Activated CD8-positive, alpha-beta memory T cell treated with anti-CD3 and anti-CD28 coated beads, Interleukin-2, amount 50 U/mL, for 48 hours (primary cell): ENCODE measurements around the gene TTC36.
"Not testable (repeated sequence)": the region's sequence is repeated elsewhere in the genome, so short reads cannot be mapped to it uniquely, and the experiment has no call there.

Source experiments
- DNase-seq: peaks from one replicate; pipeline ENCODE4 v3.0.0-alpha.2; 2020

The TTC36 gene

GRCh38 chr11:118532852-118533768, 5.8 kb downstream of the TTC36 start:
- DNase-seq: no peak

DNA sequence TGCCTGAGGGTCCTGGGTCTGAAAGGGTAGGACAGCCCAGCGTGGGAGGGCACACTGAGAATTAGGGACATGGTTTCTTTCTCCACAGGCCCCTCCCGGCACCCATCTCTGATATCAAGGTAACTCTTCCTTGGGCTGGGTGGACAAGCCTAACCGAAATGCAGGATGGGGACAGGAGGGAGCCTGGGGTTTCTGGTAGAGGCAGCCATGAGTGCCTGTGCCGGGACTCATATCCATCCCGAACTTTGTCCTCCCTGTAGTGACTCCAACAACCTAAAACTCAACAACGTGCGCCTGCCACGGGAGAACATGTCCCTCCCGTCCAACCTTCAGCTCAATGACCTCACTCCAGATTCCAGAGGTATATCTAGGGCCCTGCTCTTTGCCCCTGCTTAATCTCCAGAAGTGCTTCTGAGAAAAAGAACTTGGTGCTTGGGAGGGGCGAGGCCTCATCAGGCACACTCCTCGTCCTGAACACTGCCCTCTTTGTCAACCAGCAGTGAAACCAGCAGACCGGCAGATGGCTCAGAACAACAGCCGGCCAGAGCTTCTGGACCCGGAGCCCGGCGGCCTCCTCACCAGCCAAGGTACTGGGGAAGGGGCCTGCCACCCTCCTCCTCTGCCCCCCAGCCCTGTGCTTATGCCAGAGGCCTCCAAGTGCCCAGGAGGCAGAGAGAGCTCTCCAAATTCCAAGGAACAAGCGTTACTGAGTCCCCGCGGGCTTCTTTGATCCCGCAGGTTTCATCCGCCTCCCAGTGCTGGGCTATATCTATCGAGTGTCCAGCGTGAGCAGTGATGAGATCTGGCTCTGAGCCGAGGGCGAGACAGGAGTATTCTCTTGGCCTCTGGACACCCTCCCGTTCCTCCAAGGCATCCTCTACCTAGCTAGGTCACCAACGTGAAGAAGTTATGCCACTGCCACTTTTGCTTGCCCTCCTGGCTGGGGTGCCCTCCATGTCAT, 6.8 kb downstream of the TTC36 start:
- no peak for DNase-seq

DNA sequence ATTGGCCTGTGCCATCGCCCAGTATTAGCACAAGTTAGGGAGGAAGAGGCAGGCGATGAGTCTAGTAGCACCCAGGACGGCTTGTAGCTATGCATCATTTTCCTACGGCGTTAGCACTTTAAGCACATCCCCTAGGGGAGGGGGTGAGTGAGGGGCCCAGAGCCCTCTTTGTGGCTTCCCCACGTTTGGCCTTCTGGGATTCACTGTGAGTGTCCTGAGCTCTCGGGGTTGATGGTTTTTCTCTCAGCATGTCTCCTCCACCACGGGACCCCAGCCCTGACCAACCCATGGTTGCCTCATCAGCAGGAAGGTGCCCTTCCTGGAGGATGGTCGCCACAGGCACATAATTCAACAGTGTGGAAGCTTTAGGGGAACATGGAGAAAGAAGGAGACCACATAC, 8.0 kb downstream of the TTC36 start:
- no peak for DNase-seq

- DNase-seq: no peak
Observed at GRCh38 chr11:118536726-118537125, 9.5 kb downstream of the TTC36 start.

- no peak for DNase-seq
Observed at GRCh38 chr11:118537409-118537980, 10.2 kb downstream of the TTC36 start.

DNA sequence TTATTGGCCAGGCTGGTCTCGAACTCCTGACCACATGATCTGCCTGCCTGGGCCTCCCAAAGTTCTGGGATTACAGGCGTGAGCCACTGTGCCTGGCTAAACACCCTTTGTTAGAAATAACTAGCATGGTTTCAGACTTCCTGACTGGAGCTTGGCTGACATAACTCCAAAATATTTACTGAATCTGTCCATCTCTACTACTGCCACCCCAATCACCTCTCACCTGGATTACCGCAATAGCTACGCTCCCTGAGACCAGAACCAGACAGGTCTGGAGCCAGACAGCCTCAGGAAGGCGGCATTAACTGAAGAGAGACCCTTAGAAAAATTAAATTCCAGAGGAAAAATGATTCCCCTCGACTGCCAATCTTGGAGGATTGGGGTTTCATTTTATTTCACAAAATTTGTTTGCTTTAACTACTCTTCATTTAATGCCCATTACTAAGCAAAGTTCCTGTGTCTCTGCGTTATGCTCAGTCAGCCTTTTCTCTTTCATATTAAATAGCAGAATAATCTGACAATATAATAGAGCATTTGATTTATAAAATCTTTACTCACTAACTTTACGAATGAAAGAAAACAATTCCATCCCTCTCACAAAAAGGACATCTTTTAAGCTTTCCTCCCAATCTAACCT, 16.9 kb downstream of the TTC36 start:
- DNase-seq: no peak

GRCh38 chr11:118544647-118545010, 17.4 kb downstream of the TTC36 start:
- no peak for DNase-seq

DNA sequence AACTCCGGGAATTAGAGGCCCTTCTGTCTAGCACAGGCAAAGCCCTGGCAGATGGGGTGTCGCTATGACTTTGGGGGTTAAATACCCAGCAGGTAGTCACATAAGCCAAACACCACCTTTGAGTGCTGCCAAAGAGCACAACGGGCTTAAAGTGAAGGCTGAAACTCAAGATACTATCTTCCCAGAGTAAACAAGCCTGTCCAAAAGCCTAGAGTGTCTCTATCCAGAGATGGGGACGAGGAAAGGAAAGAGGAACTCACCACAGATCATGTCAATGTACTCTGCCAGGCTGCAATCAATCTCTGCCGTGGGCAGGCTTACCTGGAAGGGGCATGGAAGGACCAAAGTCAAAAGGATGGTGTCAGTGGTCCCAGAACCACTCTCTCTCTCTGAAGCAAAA, 18.3 kb downstream of the TTC36 start:
- DNase-seq: no peak

GRCh38 chr11:118547132-118547531, 19.9 kb downstream of the TTC36 start:
- no peak for DNase-seq

DNA sequence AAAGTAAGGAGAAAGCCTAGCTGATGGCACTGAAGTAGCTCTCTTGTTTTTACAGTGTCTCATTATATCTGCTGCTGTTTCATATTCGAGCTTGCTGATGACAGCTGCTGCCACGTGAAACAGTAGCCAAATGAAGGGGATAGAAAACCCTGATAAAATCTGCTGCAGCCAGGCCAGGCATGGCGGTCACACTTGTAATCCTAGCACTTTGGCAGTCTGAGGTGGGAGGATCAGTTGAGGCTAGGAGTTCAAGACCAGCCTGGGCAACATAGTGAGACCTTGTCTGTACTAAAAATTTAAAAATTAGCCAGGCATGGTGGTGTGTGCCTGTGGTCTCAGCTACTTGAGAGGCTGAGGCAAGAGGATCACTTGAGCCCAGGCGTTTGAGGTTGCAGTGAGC, 25.1 kb downstream of the TTC36 start:
- peak; percentile 15 for DNase-seq

DNA sequence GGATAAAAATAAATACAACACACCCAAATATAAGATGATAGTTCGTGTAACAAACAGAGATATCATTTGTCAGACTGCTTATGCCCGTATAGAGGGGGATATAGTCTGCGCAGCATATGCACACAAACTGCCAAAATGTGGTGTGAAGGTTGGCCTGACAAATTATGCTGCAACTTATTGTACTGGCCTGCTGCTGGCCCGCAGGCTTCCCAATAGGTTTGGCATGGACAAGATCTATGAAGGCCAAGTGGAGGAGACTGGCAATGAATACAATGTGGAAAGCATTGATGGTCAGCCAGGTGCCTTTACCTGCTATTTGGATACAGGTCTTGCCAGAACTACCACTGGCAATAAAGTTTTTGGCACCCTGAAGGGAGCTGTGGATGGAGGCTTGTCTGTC, 33.5 kb downstream of the TTC36 start:
- no peak for DNase-seq

- DNase-seq: no peak
Observed at GRCh38 chr11:118565051-118565450, 37.8 kb downstream of the TTC36 start.

- DNase-seq: no peak
Observed at GRCh38 chr11:118569670-118570069, 42.4 kb downstream of the TTC36 start.

DNA sequence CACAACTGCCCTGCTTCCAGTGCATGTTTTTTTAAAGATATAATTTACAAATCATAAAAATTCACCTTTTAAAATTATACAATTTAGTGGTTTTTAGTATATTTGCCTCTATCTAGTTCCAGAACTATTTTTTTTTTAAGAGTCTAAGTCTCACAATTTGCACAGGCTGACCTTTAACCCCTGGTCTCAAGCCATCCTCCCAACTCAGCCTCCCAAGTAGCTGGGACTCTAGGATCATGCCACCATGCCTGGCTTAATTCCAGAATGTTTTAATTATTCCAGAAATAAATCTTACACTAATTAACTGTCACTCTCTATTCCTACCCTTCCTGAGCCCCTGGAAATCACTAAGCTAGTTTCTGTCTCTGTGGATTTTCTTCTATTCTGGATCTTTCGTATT, 43.5 kb downstream of the TTC36 start:
- DNase-seq: no peak

DNA sequence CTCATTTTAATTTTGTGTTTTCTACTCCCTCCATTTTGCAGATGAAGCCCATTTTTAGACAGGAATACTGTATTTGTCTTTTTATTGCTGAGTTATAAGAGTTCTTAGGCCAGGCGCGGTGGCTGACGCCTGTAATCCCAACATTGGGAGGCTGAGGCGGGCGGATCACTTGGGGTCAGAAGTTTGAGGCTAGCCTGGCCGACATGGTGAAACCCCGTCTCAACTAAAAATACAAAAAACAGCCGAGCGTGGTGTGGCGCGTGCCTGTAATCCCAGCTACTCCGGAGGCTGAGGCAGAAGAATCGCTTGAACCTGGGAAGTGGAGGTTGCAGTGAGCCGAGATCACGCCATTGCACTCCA, 44.4 kb downstream of the TTC36 start:
- not testable (repeated sequence) for DNase-seq

DNA sequence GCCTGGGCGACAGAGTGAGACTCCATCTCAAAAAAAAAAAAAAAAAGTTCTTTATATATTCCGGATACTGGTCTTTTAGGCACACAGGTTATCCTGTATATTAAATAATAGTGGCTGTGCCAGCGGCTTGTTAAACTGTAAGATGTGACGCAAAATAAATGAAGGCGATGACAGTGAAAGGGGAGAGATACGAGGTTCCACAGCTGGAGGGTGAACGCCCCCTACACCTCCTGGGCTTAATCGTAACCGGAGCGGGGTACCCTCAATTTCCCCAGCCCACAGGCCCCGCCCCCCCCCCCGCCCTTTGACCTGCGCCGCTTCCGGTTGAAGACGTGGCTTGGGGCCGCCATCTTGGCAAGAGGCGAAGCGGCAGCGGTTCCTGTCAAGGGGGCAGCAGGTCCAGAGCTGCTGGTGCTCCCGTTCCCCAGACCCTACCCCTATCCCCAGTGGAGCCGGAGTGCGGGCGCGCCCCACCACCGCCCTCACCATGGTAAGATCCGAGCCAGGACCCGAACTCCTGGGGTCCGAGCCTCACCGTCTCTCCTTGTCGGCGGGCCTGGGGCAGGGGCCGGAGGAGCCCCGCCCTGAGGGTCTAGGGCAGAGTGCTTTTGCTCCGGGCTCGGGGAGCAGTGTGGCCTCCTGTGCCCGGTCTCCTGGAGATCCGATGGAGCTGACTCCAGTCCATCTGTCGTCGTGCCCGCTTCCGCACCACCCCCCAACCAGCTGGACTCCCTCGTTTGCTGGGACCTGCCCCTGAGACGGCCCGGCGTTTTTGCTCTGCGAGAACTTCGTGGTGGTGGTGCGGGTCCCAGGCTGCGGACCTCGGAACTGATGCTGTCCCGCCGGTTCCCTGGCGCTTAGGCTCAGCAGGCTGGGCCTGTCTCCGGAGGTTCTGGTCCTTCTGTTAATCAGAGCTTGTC, 45.0 kb downstream of the TTC36 start, which contains the start of gene ARCN1:
ARCN1 (plus strand) TSS at position 349 of the 920 bp plus-strand sequence; CDS start at position 488, 139 bp downstream.
- peak; percentile 86 for DNase-seq

- no peak for DNase-seq
Observed at GRCh38 chr11:118572981-118573550, 45.8 kb downstream of the TTC36 start.

- no peak for DNase-seq
Observed at GRCh38 chr11:118574636-118575035, 47.4 kb downstream of the TTC36 start.

DNA sequence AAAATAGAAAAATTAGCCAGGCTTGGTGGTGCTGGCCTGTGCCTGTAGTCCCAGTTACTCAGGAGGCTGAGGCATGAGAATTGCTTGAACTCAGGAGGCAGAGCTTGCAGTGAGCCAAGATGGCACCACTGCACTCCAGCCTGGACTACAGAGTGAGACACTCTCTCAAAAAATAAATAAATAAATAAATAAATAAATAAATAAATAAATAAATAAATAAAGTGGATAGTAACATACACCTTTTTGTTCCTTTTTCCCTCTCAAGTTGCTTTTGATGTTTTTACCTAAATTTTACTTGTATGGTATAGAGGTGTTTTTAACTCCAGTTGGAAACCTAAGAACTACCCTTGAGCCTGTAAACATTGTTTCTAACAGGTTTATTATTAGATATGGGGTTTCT, 50.7 kb downstream of the TTC36 start:
- DNase-seq: not testable (repeated sequence)
